Measurements from ENCODE around the gene SPTLC3. TPM values are rescaled to one million over a fixed set of nuclear protein-coding genes. Genes with fewer than 3 reads are reported as not detected.

The SPTLC3 gene
- total RNA-seq, 1 donor from 2014 or later, result 18.7 TPM

- Histone ChIP-seq H3K36me3 (no peaks in the 10 kb centered on the region), H3K4me1 (peaks cover 14% of the 10 kb centered on the region), H3K27ac (no peak overlapping the region), H3K4me3 (no peak overlapping the region), H3K27me3 (ENCODE audit: low read depth) (no peaks in the 10 kb centered on the region), H3K9me3 (no peaks in the 10 kb centered on the region)
- no peak for TF ChIP-seq CTCF (IDR thresholded peaks at IDR 0.05)
- no peak for DNase-seq
- ATAC-seq, result no peak
- intact Hi-C loops (cut with DNase I), result no loop called here
Observed at GRCh38 chr20:13006825-13007224, 1.9 kb upstream of the SPTLC3 start.

GRCh38 chr20:13007596-13007995 lies 1.2 kb upstream of the SPTLC3 start:
- ATAC-seq, result no peak
- Histone ChIP-seq H3K9me3 (no peaks in the 10 kb centered on the region), H3K27me3 (ENCODE audit: low read depth) (no peaks in the 10 kb centered on the region), H3K27ac (no peak overlapping the region), H3K36me3 (no peaks in the 10 kb centered on the region), H3K4me3 (no peak overlapping the region), H3K4me1 (peaks cover 16% of the 10 kb centered on the region)
- intact Hi-C loops (cut with DNase I), result no loop called here
- no peak for TF ChIP-seq CTCF (IDR thresholded peaks at IDR 0.05)
- no peak for DNase-seq

- Histone ChIP-seq H3K4me3 (peak overlapping the region; percentile 58), H3K9me3 (no peaks in the 10 kb centered on the region), H3K27me3 (ENCODE audit: low read depth) (no peaks in the 10 kb centered on the region), H3K36me3 (no peaks in the 10 kb centered on the region), H3K4me1 (peaks cover 20% of the 10 kb centered on the region), H3K27ac (peak overlapping the region; percentile 70)
- peak; percentile 91 to 95 for ATAC-seq
- no peak for TF ChIP-seq CTCF (IDR thresholded peaks at IDR 0.05)
- no peak for DNase-seq
- intact Hi-C loops (cut with DNase I), result no loop called here
Observed at GRCh38 chr20:13009682-13010406, 1.1 kb downstream of the SPTLC3 start.

GRCh38 chr20:13012886-13013285 lies 4.1 kb downstream of the SPTLC3 start:
- ATAC-seq, result no peak
- no peaks in the 10 kb centered on the region for H3K27me3 ChIP-seq (ENCODE audit: low read depth)
- no peaks in the 10 kb centered on the region for H3K36me3 ChIP-seq
- H3K27ac ChIP-seq, result no peak overlapping the region
- no peak for TF ChIP-seq CTCF (IDR thresholded peaks at IDR 0.05)
- intact Hi-C loops (cut with DNase I), result no loop called here
- no peak overlapping the region for H3K4me3 ChIP-seq
- no peak for DNase-seq
- peaks cover 20% of the 10 kb centered on the region for H3K4me1 ChIP-seq
- no peaks in the 10 kb centered on the region for H3K9me3 ChIP-seq

GRCh38 chr20:13013411-13013810 lies 4.6 kb downstream of the SPTLC3 start:
- H3K36me3 ChIP-seq, result no peaks in the 10 kb centered on the region
- no peak overlapping the region for H3K27ac ChIP-seq
- peaks cover 20% of the 10 kb centered on the region for H3K4me1 ChIP-seq
- DNase-seq (no peak), ATAC-seq (no peak)
- no peaks in the 10 kb centered on the region for H3K27me3 ChIP-seq (ENCODE audit: low read depth)
- H3K9me3 ChIP-seq, result no peaks in the 10 kb centered on the region
- no peak overlapping the region for H3K4me3 ChIP-seq
- no peak for TF ChIP-seq CTCF (IDR thresholded peaks at IDR 0.05)
- intact Hi-C loops (cut with DNase I), result no loop called here

Data from lower lobe of right lung (tissue), 2 donors.